IPS-NIHi7 (cell line): Measurements from ENCODE around the gene NME8.
A peak's percentile ranks its signal among the peaks of the same experiment; 100 is the strongest.
"Not testable (repeated sequence)": the region's sequence is repeated elsewhere in the genome, so short reads cannot be mapped to it uniquely, and the experiment has no call there.

Experiments used
- DNase-seq: peaks from one replicate; pipeline ENCODE4 v3.0.0; 2012; ENCODE audit warnings: mixed read lengths; ENCODE audit errors: extremely low spot score

Gene NME8

GRCh38 chr7:37848297-37848696 lies at the start of gene NME8:
Gene NME8, plus strand, starts transcription at chr7:37848597. Its CDS starts 1,670 bp downstream, at chr7:37850267.
- DNase-seq, result no peak

GRCh38 chr7:37806152-37806551 lies 42.2 kb upstream of the NME8 start:
- DNase-seq, result no peak

- not testable (repeated sequence) for DNase-seq
These were observed 36.2 kb upstream of the NME8 start for GRCh38 chr7:37812161-37812580.

- no peak for DNase-seq
These were observed 32.6 kb upstream of the NME8 start for GRCh38 chr7:37815671-37816371.

- DNase-seq, result no peak
These were observed 31.3 kb upstream of the NME8 start for GRCh38 chr7:37816922-37817590.

GRCh38 chr7:37817591-37817960 lies 30.8 kb upstream of the NME8 start:
- no peak for DNase-seq

GRCh38 chr7:37817996-37818720 lies 30.2 kb upstream of the NME8 start:
- DNase-seq, result no peak

- no peak for DNase-seq
These were observed 27.5 kb upstream of the NME8 start for GRCh38 chr7:37820708-37821468.

GRCh38 chr7:37822946-37823345 lies 25.5 kb upstream of the NME8 start:
- no peak for DNase-seq

- DNase-seq, result no peak
These were observed 24.8 kb upstream of the NME8 start for GRCh38 chr7:37823557-37823956.

- DNase-seq, result no peak
These were observed 23.4 kb upstream of the NME8 start for GRCh38 chr7:37825038-37825437.

- DNase-seq, result no peak
These were observed 21.6 kb upstream of the NME8 start for GRCh38 chr7:37826825-37827224.

GRCh38 chr7:37831244-37831643 lies 17.2 kb upstream of the NME8 start:
- DNase-seq, result no peak

GRCh38 chr7:37832194-37832593 lies 16.2 kb upstream of the NME8 start:
- DNase-seq, result no peak

- peak; percentile 71 for DNase-seq
These were observed 15.1 kb upstream of the NME8 start for GRCh38 chr7:37833107-37833817.

GRCh38 chr7:37833818-37834146 lies 14.6 kb upstream of the NME8 start:
- DNase-seq, result no peak

GRCh38 chr7:37853468-37853867 lies 5.1 kb downstream of the NME8 start:
- DNase-seq, result peak; percentile 22

- DNase-seq, result no peak
These were observed 33.7 kb downstream of the NME8 start for GRCh38 chr7:37882086-37882485.

- DNase-seq, result no peak
These were observed 45.0 kb downstream of the NME8 start for GRCh38 chr7:37893359-37893758.

- DNase-seq, result no peak
These were observed 46.3 kb downstream of the NME8 start for GRCh38 chr7:37894671-37895070.

GRCh38 chr7:37899712-37900247 lies 51.4 kb downstream of the NME8 start:
- DNase-seq, result no peak
